Fibroblast of skin of right quadriceps (primary cell): Measurements from ENCODE around the gene TBC1D19.

Experiments
- DNase-seq: peaks from one replicate; pipeline ENCODE4 v3.0.0-alpha.2; 2013

The TBC1D19 gene

GRCh38 chr4:26741491-26741871, 157.6 kb downstream of the TBC1D19 start:
- no peak for DNase-seq

DNA sequence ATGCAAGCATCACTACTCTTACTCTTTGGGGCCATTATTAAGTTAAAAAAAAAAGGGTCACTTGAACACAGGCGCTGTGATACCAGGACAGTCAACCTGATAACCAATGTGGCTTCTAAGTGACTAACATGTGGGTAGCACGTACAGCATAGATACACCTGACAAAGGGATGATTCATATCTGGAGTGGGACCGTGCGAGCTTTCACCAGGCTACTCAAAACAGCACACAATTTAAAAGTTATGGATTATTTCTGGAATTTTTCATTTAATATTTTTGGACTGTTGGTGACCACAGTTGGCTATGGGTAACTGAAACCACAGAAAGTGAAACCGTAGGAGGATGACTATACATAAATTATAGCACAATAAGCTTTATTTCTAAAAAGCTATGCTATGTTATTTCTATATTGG, 162.9 kb downstream of the TBC1D19 start:
- DNase-seq = no peak

DNA sequence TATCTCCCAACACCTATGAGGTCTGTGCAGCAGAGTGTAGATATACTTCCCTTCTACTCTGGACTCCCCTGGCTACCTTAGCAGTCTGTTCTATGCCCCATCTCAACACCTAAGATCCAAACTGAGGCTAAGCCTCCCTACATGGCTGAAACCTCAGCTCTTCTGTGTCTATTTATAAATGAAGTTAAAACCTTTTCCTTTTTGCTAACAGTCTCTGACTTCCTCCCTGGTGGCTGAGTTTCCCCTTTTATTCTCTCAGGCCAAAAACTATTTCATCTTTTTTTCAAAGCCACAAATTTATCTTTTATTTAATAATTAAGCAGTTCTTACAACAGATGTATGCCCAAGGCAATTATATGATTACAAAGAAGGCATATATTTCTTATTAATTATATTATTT, 164.9 kb downstream of the TBC1D19 start:
- DNase-seq = no peak

- no peak for DNase-seq
Observed at GRCh38 chr4:26749867-26750266, 166.0 kb downstream of the TBC1D19 start.

GRCh38 chr4:26751004-26751403, 167.1 kb downstream of the TBC1D19 start:
- no peak for DNase-seq

GRCh38 chr4:26751838-26752237, 168.0 kb downstream of the TBC1D19 start:
- no peak for DNase-seq

GRCh38 chr4:26753187-26753586, 169.3 kb downstream of the TBC1D19 start:
- no peak for DNase-seq

- peak; percentile 40 for DNase-seq
Observed at GRCh38 chr4:26753617-26754016, 169.7 kb downstream of the TBC1D19 start.

- no peak for DNase-seq
Observed at GRCh38 chr4:26757751-26758150, 173.9 kb downstream of the TBC1D19 start.

- DNase-seq = no peak
Observed at GRCh38 chr4:26758899-26759298, 175.0 kb downstream of the TBC1D19 start.

- no peak for DNase-seq
Observed at GRCh38 chr4:26762650-26763049, 178.8 kb downstream of the TBC1D19 start.

GRCh38 chr4:26763063-26763462, 179.2 kb downstream of the TBC1D19 start:
- DNase-seq = no peak

GRCh38 chr4:26763648-26764047, 179.8 kb downstream of the TBC1D19 start:
- no peak for DNase-seq

GRCh38 chr4:26764231-26764630, 180.3 kb downstream of the TBC1D19 start:
- DNase-seq = peak; percentile 49

GRCh38 chr4:26765515-26765914, 181.6 kb downstream of the TBC1D19 start:
- peak; percentile 35 for DNase-seq

DNA sequence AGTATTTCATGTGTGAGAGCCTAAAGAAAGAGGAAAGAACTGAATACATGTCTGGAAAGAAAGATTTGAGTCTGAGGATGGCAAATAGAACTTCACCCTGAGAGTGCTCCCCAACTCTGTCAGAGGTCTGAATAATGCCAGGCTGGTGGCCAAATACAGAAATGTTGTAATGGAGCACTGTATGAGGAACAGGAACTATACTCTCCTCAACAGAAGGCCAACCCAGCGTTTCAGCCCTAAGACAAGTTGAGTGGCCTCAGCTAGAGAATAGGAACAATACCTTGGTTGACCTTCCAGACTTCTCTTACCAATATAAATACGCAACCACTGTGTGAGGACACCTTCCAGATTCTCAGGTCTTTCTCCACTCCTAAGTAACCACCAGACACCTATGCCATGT, 182.3 kb downstream of the TBC1D19 start:
- no peak for DNase-seq

- peak; percentile 17 for DNase-seq
Observed at GRCh38 chr4:26772096-26772873, 188.4 kb downstream of the TBC1D19 start.

DNA sequence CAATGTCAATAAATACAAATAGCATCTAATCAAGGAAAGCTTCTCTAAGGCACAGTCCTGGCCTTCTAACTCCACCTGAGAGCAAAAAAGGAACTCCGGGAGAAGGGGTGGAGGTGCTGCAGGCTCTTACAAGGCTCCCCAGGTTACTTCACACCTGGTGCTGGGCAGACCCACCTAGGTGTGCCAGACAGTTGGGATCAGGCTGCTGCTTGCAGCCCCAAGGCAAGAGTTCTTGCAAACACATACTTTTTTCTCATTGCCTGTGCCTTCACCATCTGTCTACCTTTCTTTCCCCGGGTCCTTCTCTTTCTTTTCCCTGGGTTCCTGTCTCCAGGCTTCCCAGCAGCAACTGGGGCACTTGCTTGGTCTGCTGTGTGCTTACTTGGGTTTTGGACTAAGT, 195.3 kb downstream of the TBC1D19 start:
- no peak for DNase-seq

- peak; percentile 53 for DNase-seq
Observed at GRCh38 chr4:26779674-26780073, 195.8 kb downstream of the TBC1D19 start.

DNA sequence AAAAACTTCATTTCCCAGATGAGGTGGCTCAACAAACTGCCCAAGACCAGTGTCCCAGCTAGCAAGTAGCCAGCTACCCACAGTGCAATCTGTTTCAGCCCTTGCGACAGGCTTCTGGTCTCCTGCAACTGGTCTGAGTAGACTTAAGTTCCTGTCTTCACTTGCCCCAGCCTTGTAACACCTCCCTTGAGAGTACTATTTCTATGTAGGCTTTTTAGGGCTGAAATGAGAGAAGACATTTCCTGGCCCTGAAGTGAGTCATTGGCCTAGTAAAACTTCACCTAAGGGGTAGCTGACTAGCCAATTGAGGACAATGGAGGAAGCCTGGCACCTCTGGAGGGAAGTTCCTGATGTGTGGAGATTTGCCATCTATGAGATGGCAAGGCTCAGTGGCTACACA, 196.7 kb downstream of the TBC1D19 start:
- DNase-seq = peak; percentile 63

DNA sequence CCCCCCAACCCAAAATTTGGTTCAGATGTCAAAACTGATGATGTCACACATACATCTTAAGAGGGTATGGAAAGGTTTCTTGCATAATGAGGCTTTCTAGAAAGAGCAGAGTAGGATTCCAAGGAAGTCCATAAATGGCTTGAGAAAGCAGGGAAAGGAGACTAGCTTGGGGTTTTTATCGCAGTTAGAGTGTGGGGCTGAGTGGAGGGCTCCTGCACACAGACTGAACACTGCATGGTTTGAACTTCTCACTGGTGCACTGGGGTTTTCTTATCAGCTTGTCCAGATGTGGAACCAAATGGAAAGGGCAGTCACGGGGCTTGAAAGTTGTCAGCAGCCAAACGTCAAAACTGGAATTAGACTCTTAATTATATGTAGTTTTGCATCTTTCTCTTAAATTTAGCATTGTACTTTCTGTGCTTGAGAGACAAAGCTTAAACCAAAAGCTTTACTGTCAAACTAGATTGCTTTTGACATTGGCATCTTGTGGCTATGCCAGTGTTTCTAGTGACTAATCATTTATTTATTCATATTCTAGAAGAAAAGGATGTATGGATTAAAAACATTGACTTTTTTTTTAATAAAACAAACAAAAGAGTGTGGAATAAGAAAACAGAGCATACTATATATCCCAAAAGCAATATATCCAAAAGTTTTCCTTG, 198.4 kb downstream of the TBC1D19 start:
- no peak for DNase-seq

DNA sequence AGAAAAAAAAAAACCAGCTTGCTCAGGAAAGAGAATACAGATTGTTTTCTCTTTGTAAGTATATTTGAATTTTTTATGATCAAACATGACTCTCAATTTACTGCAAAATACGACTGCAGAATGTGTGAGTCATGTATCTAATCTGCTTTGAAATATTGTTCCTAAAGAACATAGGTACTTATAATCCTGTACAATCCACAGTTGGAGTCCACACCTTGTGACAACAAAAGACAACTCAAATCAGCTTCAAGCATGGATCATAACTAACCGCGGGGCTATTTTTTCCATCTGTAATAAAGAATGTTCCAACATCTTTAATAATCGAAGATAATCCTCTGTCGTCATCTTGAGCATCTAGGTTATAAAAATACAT, 198.9 kb downstream of the TBC1D19 start:
- no peak for DNase-seq

GRCh38 chr4:26784207-26784865, 200.5 kb downstream of the TBC1D19 start:
- DNase-seq = no peak

- no peak for DNase-seq
Observed at GRCh38 chr4:26785312-26785711, 201.4 kb downstream of the TBC1D19 start.
